Measurements from ENCODE around the gene CEACAM1.

GRCh38 chr19:42558450-42559150 is 30.3 kb upstream of the CEACAM1 start:
- TF ChIP-seq FOXM1 (IDR thresholded peaks at IDR 0.05; ENCODE audit: borderline replicate concordance) (no peak), ZNF384 (IDR thresholded peaks at IDR 0.05) (no peak), ELF4 (IDR thresholded peaks at IDR 0.05) (no peak), SUZ12 (IDR thresholded peaks at IDR 0.05) (no peak), SP1 (IDR thresholded peaks at IDR 0.05) (no peak), CTBP1 (IDR thresholded peaks at IDR 0.05; ENCODE audit: borderline replicate concordance) (no peak), ARNT (IDR thresholded peaks at IDR 0.05) (no peak), HDGF (IDR thresholded peaks at IDR 0.05; ENCODE audit: borderline replicate concordance) (no peak), BHLHE40 (IDR thresholded peaks at IDR 0.05; ENCODE audit: borderline replicate concordance) (no peak)

All from HEK293T (cell line).